Naive thymus-derived CD8-positive, alpha-beta T cell (primary cell): ENCODE data around the gene EHBP1. TPM values are rescaled to one million over a fixed set of nuclear protein-coding genes. Genes with fewer than 3 reads are reported as not detected.

Experiments used
- ATAC-seq, 2 donors: fragments of 150-1000 bp; cut with Tn5 transposase in 1 of 2; sonication (Bioruptor Pico), chemical (Tn5 transposase) in 1 of 2; 1 replicate in 1 of 2; 2 replicates in 1 of 2; pipeline ENCODE4 v1.10.0; 2021; ENCODE audit warnings: mild to moderate bottlenecking in 2 of 2, moderate library complexity in 2 of 2
- POLR2A ChIA-PET: fragments of 350-600 bp; sonication (Branson Sonifier 250); formaldehyde crosslinking; loops from one replicate; lab custom pipeline; 2021; ENCODE audit warnings: antibody characterized with exemption; lab: Charles Lee
- DNase-seq, 10 donors: peaks; one replicate each; pipeline versions ENCODE4 v3.0.0 to v3.0.0-alpha.2; 2020 to 2022
- H3K27ac Mint-ChIP-seq, 10 donors: one replicate each; pipeline ENCODE4 v1.8.0; 2020 to 2022; ENCODE audit warnings: mild to moderate bottlenecking in 10 of 10, mixed read lengths in 10 of 10, moderate library complexity in 4 of 10, inconsistent platforms in 1 of 10
- H3K27me3 Mint-ChIP-seq, 5 donors: one replicate each; pipeline ENCODE4 v1.8.0; 2021 to 2022; ENCODE audit warnings: mixed read lengths in 5 of 5
- H3K36me3 Mint-ChIP-seq, 3 donors: one replicate each; pipeline ENCODE4 v1.8.0; 2020 to 2022; ENCODE audit warnings: mixed read lengths in 3 of 3, mild to moderate bottlenecking in 2 of 3, inconsistent platforms in 1 of 3
- H3K4me1 Mint-ChIP-seq, 4 donors: one replicate each; pipeline ENCODE4 v1.8.0; 2021 to 2022; ENCODE audit warnings: mixed read lengths in 4 of 4
- H3K4me3 Mint-ChIP-seq, 10 donors: one replicate each; pipeline ENCODE4 v1.8.0; 2020 to 2022; ENCODE audit warnings: mild to moderate bottlenecking in 10 of 10, mixed read lengths in 10 of 10, moderate library complexity in 6 of 10, inconsistent platforms in 1 of 10
- H3K9me3 Mint-ChIP-seq, 9 donors: one replicate each; pipeline ENCODE4 v1.8.0; 2020 to 2022; ENCODE audit warnings: mixed read lengths in 9 of 9, mild to moderate bottlenecking in 3 of 9, inconsistent platforms in 1 of 9, moderate library complexity in 1 of 9
- polyA plus RNA-seq, 3 donors: library from polyadenylated mRNA; unstranded; fragments of 300-500 nt; fragmentation: Illumina TruSeq; gene quantifications; one replicate each; pipeline ENCODE4 v1.2.3, GENCODE V29; 2021
- total RNA-seq, 8 experiments: library from RNA in 2 of 8; stranded (reverse) in 2 of 8; gene quantifications; one replicate each; pipeline ENCODE4 v1.2.3 and lab custom pipeline; 2021 to 2026

EHBP1 gene
- total and polyA plus RNA-seq, 5 experiments from 2014 or later: 9.8 to 30.8 (median 10.3) TPM

DNA sequence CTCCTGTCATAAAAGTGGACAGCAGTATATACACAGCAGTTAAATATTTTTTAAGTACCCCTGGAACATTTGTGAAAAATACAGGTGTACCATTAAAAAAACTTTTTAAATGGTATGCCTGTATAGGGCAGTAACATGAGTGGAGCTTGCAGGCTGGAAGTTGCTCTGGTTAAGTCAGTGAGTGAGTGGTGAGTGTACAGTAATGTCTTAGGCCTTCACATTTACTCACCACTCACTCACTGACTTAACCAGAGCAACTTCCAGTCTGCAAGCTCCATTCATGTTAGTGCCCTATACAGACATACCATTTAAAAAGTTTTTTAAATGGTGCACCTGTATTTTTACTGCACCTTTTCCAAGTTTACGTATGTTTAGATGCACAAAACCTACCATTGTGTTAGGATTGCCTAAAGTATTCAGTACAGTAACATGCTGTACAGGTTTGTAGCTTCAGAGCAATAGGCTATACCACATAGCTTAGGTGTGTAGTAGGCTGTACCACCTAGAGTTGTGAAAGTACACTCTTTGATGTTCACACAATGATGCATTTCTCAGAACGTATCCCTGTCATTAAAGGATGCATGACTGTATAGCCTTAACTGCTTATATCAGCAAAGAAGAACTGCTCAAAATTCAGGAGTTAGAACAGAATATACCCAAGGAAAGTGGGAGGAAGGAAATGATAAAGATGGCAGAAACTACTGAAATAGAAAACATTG, 112.6 kb downstream of the EHBP1 start:
- Mint-ChIP-seq H3K27ac (no peak overlapping the region), H3K27me3 (no peaks in the 10 kb centered on the region), H3K36me3 (no peaks in the 10 kb centered on the region), H3K4me1 (peaks cover 2 to 10% (median 5%) of the 10 kb centered on the region in 4 donors), H3K4me3 (no peak overlapping the region), H3K9me3 (no peaks in the 10 kb centered on the region)
- DNase-seq: no peak
- no peak for ATAC-seq
- POLR2A ChIA-PET: no interaction called here

DNA sequence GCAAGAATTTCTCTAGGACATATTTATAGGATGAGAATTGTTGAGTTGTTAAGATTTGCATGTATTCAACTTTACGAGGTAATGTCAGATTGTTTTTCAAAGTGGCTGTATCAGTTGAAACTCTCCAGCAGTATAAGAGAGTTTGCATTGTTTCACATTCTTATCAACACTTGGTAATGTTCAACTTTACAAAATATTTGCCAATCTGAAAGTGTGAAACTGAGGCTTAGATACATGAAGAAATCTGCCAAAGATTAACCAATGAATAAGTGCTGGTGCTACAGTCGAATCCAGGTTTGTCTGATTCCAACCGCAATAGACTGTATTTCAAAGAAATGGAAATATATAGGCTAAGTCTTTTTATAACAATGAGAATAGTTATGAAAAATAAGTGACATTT, 117.0 kb downstream of the EHBP1 start:
- ATAC-seq: no peak

DNA sequence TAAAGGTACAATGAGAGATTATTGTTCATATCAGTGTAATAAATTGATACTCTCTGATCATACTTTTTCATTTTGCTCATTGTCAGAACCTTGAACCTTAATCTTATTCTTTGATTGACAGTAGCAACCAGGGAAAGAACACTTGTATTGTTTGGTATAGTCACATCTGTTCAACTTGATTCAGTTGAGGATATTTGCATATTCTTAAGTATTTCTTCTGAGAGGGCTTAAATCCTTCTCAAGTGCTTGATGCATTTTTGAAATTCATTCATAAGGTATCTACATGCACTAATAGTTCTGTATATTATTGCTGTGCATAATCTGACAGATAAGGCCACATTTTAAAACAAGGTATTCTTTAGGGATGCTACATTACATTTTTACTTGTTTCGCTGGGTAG, 118.9 kb downstream of the EHBP1 start:
- Mint-ChIP-seq H3K9me3 (peaks cover 0 to 4% (median 0%) of the 10 kb centered on the region in 9 donors), H3K4me3 (no peak overlapping the region), H3K27me3 (no peaks in the 10 kb centered on the region), H3K36me3 (peaks cover 21 to 37% (median 37%) of the 10 kb centered on the region in 3 donors), H3K4me1 (peaks cover 0 to 3% (median 1%) of the 10 kb centered on the region in 4 donors), H3K27ac (no peak overlapping the region)
- ATAC-seq: no peak
- POLR2A ChIA-PET: no interaction called here
- DNase-seq: no peak

More for the DNA sequence above, 117.0 kb downstream of the EHBP1 start:
- Mint-ChIP-seq H3K9me3 (peaks cover 0 to 4% (median 0%) of the 10 kb centered on the region in 9 donors), H3K27me3 (no peaks in the 10 kb centered on the region), H3K4me1 (peaks cover 0 to 3% (median 1%) of the 10 kb centered on the region in 4 donors), H3K4me3 (no peak overlapping the region), H3K36me3 (peaks cover 21 to 24% (median 23%) of the 10 kb centered on the region in 3 donors), H3K27ac (no peak overlapping the region)
- POLR2A ChIA-PET: no interaction called here
- no peak for DNase-seq

DNA sequence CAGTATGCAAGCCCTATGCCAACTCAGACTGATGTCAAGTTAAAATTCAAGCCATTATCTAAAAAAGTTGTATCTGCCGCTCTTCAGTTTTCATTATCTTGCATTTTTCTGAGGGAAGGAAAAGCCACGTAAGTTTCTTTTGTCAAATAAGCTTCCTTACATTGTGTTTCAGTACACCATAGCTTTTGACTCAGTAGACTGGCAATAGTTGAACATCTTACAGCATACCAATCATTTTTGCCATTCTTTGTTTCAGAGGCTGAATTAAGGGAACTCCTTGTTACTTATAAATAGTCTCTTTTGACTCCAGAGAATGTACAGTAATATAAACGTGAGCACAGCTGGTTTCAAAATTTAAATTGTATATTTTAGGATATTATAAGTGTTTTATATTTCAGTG, 120.6 kb downstream of the EHBP1 start:
- Mint-ChIP-seq H3K9me3 (peaks cover 0 to 7% (median 3%) of the 10 kb centered on the region in 9 donors), H3K27me3 (no peaks in the 10 kb centered on the region), H3K27ac (no peak overlapping the region), H3K4me3 (no peak overlapping the region), H3K4me1 (peaks cover 0 to 3% (median 1%) of the 10 kb centered on the region in 4 donors), H3K36me3 (peaks cover 29 to 50% (median 45%) of the 10 kb centered on the region in 3 donors)
- POLR2A ChIA-PET: no interaction called here
- DNase-seq (no peak), ATAC-seq (no peak)

DNA sequence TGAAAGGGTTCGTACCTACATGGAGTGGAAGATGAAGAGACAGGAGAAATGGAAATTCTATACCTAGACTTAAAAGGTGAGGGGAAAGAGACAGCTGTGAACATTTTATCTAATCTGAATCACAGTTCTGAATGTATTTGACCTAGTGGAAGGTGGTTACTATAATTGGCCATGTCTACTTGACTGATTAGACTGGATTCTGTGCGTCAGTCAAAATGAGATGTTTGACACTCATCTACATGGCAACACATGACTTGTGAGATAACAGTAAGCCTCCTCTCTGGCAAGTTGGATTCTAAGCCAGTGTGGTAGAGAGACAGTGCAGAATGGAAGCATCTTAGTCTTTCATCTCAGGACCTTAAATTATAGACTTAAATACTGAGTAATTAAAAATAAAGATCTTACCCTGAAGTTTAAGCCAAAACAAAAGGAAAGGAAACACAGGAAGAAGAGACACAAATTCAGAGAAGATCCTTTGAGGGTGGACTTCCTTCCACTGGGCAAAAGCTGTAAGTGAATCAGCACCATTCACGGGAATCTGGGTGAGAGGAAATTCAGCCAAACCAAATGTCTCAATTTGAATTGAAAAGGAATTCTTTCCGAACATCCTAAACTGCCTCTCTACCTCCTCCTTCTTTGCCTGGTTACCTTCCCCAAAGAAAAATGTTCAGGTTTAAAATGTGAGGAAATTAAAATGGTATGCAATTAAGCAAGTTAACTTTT, 121.6 kb downstream of the EHBP1 start:
- ATAC-seq: no peak
- H3K36me3 Mint-ChIP-seq: peaks cover 37 to 57% (median 51%) of the 10 kb centered on the region in 3 donors
- no peak for DNase-seq
- H3K27me3 Mint-ChIP-seq: no peaks in the 10 kb centered on the region
- no peak overlapping the region for H3K4me3 Mint-ChIP-seq
- H3K27ac Mint-ChIP-seq: no peak overlapping the region
- peaks cover 0 to 7% (median 4%) of the 10 kb centered on the region in 9 donors for H3K9me3 Mint-ChIP-seq
- peaks cover 0 to 3% (median 1%) of the 10 kb centered on the region in 4 donors for H3K4me1 Mint-ChIP-seq
- POLR2A ChIA-PET: interaction anchor here (0.7 kb wide), 1 partner anchor 142 kb away, joined by 4 read pairs; no protein-coding TSS in a partner anchor

DNA sequence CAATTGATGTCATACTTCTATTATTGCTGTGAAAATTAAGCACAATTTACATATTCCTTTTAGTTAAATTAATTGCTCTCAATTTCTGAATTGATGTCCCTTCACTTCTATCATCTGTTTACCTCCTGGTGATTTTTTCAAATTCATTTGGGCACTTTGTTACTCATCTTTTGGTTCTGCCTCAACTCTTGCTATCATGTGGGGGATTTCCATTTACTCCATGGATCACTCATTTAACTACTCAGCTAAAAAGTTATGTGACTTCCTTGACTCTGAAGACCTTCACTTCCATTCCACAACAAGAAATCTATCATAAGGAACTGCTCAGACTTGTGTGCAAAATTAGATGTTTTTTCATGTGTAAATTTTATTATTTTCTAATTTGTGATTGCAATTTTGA, 126.2 kb downstream of the EHBP1 start:
- no peak overlapping the region for H3K27ac Mint-ChIP-seq

DNA sequence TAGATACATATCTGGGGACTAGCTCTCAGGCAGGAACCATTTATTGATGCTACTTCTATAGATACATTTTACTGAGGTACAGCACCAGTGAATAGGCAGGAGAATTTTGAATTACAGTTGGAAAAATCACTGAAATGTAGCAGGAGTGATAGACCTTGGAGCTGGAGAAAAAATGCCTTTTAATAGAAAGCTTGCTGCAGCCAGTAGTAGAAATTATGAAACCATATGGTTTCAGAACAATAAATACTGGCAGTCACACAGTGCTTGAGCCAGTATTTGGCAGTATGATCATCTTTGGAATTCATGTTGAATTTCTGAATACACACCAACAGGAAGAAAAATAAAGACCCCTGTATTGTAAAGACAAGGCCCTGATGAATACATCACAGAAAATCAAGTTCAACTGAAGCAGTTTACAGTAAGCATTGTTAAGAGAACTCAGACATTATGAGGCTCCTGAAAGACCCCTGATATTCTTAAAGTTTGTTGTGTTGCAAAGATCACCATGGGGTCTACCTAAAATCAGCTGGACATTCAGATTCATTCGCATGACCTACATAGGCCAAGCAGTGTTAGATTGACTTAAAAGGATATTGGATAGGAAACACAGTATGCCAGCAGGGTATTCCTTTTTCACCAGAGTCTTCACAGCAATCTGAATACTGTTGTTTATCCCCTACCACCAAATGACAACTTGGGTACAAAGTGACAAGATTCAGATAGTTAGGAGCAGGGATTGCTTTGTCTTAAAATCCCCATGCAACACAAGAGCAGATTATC, 139.0 kb downstream of the EHBP1 start:
- Mint-ChIP-seq H3K36me3 (peaks cover 5 to 46% (median 28%) of the 10 kb centered on the region in 3 donors), H3K9me3 (peaks cover 0 to 34% (median 15%) of the 10 kb centered on the region in 9 donors), H3K27ac (no peak overlapping the region), H3K4me1 (no peaks in the 10 kb centered on the region), H3K4me3 (no peak overlapping the region), H3K27me3 (no peaks in the 10 kb centered on the region)
- POLR2A ChIA-PET: no interaction called here
- no peak for DNase-seq
- ATAC-seq: no peak

More for the DNA sequence above, 126.2 kb downstream of the EHBP1 start:
- POLR2A ChIA-PET: no interaction called here
- no peaks in the 10 kb centered on the region for H3K27me3 Mint-ChIP-seq
- no peaks in the 10 kb centered on the region for H3K4me1 Mint-ChIP-seq
- peaks cover 38 to 64% (median 60%) of the 10 kb centered on the region in 3 donors for H3K36me3 Mint-ChIP-seq
- peaks cover 0 to 16% (median 7%) of the 10 kb centered on the region in 9 donors for H3K9me3 Mint-ChIP-seq
- ATAC-seq (no peak), DNase-seq (no peak)
- H3K4me3 Mint-ChIP-seq: no peak overlapping the region

DNA sequence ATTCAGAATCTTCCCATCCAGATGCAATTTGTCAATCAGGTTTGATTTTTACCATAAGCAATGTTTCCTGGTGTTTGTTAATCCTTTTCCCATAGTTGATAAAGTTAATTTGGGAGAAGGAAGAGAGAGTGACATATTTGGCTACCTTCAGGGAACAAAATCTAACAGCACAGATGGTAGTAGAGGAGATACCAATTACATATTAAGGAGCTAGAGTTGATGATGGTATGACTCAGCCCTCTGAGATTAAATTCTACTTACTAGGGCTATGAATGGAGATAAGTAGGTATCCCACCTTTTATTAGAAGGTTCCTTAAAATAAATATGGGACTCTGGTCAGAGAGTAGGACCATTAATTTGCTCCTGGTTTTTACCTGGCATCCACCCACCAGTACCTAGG, 139.7 kb downstream of the EHBP1 start:
- no peaks in the 10 kb centered on the region for H3K27me3 Mint-ChIP-seq
- H3K4me3 Mint-ChIP-seq: no peak overlapping the region
- peaks cover 5 to 46% (median 28%) of the 10 kb centered on the region in 3 donors for H3K36me3 Mint-ChIP-seq
- no peak overlapping the region for H3K27ac Mint-ChIP-seq
- H3K9me3 Mint-ChIP-seq: peaks cover 0 to 34% (median 13%) of the 10 kb centered on the region in 9 donors
- POLR2A ChIA-PET: no interaction called here
- ATAC-seq: no peak
- DNase-seq: no peak
- H3K4me1 Mint-ChIP-seq: no peaks in the 10 kb centered on the region

DNA sequence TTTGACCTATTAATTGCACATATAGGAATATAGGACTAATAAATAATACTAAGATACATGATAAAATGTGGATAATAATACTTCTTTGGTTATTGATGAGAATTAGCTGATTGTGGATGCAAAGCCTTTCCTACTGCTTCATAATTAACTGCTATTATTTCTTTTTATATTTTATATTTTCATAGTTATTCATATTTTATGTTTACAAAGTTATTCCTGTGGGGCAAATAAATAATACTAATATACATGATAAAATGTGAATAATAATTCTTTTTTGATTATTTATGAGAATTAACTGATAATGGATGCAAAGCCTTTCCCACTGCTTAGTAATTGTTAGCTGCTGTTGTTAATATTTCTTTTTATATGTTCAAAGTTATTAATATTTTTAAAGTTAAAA, 146.7 kb downstream of the EHBP1 start:
- H3K4me1 Mint-ChIP-seq: no peaks in the 10 kb centered on the region
- H3K27ac Mint-ChIP-seq: no peak overlapping the region
- H3K4me3 Mint-ChIP-seq: no peak overlapping the region
- DNase-seq: no peak
- POLR2A ChIA-PET: no interaction called here
- H3K36me3 Mint-ChIP-seq: peaks cover 15 to 35% (median 17%) of the 10 kb centered on the region in 3 donors
- no peaks in the 10 kb centered on the region for H3K27me3 Mint-ChIP-seq
- H3K9me3 Mint-ChIP-seq: peaks cover 0 to 11% (median 5%) of the 10 kb centered on the region in 9 donors
- ATAC-seq: no peak

DNA sequence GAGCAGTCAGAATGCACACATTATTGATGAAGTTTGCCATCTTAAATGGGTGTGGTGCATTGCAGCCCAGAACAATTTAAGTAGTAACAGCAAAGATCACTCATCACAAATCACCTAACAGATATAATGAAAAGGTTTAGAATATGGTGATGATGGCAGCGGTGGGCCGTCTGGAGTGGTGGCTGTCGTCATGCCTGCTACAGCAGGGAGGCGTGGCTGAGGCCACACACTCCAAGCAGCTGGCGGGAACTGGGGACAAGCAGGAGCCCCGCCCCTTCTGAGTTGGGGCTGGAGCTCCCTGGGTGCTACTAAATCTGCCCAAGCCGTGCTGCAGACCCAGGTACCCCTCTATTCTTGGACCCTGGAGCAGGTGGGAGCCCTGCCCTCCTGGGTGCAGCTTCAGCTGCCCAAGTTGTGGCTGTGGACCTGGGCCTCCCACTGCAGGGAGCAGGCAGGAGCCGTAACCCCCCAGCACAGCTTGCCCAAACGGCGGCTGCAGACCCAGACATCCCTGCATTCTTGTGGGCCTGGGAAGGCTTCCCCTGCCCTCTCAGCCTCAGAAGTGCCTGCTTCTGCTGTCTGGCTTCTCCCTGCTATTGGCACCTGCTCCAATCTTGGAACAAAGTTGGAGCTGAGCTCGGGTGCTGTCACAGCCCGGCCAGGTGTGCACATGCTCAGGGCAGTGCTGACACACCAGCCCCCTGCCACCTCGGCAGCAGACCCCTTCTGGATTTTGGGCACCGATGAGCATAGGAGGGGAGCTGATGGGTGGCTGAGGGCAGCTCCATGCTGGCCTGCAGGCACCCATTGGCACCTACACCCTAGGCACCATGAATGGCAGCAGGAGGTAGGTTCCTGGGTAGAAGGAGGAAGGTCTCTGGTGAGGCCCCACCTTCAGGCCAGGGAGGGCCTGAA, 149.3 kb downstream of the EHBP1 start:
- Mint-ChIP-seq H3K4me1 (no peaks in the 10 kb centered on the region), H3K27me3 (no peaks in the 10 kb centered on the region), H3K4me3 (no peak overlapping the region), H3K9me3 (peaks cover 0 to 11% (median 5%) of the 10 kb centered on the region in 9 donors), H3K27ac (no peak overlapping the region), H3K36me3 (peaks cover 13 to 30% (median 23%) of the 10 kb centered on the region in 3 donors)
- no peak for DNase-seq
- POLR2A ChIA-PET: no interaction called here
- ATAC-seq: no peak

DNA sequence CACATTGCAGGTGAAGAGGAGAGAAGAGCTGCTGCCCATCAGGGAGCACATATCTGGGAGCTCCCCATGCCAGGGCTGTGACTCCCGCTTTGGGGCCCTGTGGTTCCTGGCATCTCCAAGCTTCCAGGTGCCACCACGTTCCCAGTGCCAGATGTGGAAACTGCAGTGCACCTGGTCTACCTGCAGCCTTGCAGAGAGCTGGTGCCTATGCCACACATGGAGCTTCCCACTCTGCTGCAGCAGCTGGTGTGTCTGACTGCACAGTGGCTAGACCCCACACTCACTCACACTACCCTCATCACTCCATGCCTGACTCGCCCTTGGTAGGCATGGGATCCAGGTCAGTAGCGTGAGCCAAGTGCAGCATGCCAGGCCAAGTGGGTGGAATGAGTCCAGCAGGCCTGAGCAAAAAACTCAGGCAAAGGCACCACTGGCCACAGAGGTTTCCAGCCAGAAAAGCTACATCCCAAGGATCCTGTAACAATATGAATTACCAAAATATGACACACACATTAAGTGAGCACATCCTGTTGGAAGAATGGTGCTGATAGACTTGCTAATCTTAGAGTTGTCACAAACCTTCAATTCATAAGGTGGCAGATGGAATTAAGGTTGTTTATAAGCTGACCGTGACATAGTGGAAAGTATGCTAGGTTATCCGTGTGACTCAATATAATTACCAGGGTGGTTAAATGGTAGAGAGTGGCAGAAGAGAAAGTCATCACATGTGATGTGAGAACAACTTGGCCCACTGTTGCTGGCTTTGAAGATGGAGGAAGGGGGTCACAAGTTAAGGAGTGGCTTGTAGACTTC, 150.9 kb downstream of the EHBP1 start:
- Mint-ChIP-seq H3K9me3 (peaks cover 0 to 11% (median 5%) of the 10 kb centered on the region in 9 donors), H3K4me3 (no peak overlapping the region), H3K36me3 (peaks cover 13 to 33% (median 30%) of the 10 kb centered on the region in 3 donors), H3K4me1 (no peaks in the 10 kb centered on the region), H3K27me3 (no peaks in the 10 kb centered on the region), H3K27ac (no peak overlapping the region)
- ATAC-seq (no peak), DNase-seq (no peak)
- POLR2A ChIA-PET: no interaction called here
